CD4-positive, alpha-beta T cell treated with Interleukin-10 for 1 hour (primary cell): ENCODE data around the gene SMYD3.

Experiments
- DNase-seq: peaks from one replicate; pipeline ENCODE4 v3.0.0-alpha.2; 2020

The SMYD3 gene

DNA sequence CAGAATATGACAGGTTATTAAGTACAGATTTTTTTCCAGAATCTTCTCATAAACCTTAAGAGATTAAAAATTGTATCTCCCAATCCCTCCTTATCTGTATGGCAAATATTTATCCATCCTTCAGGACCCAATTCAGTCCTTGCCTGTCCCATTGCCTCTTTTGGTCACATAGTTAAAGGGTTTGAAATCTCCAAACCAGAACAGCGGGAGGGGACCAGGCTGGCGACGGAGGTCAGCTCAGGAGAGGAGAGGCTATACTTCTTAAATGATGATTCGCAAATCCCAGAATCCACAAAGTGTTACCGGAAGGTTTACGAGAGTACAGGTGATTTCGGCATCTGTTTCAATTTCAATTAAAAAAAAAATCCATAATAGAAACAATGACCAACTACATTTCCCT is 572.7 kb downstream of the SMYD3 start:
- no peak for DNase-seq

DNA sequence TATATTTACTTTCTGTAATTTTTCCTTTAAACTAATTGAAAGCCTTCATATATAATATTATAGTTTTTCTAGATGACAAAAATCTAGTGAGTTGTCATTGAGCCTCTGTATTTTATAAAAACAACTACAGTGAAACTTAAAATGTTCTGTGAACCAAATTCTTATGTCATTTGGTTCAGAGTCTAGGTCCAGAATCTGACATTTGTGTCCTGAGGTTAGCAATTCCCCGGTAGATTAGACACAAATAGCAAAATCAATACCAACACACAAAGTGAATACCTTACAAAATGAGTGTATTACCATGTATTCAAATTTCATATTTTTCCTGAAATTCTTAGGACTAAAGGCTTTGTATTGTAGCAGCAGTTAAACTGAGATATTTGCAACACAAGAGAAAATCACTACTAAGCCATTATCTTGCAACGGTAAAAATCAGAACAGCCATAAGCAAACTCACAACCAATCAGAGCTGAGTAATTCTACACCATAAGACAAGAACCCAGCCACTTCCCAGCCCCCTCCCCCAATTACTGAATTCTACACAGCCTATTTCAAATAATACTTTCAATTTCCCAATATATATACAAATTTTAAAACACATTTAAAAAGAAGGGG is 573.5 kb downstream of the SMYD3 start:
- DNase-seq, result no peak

DNA sequence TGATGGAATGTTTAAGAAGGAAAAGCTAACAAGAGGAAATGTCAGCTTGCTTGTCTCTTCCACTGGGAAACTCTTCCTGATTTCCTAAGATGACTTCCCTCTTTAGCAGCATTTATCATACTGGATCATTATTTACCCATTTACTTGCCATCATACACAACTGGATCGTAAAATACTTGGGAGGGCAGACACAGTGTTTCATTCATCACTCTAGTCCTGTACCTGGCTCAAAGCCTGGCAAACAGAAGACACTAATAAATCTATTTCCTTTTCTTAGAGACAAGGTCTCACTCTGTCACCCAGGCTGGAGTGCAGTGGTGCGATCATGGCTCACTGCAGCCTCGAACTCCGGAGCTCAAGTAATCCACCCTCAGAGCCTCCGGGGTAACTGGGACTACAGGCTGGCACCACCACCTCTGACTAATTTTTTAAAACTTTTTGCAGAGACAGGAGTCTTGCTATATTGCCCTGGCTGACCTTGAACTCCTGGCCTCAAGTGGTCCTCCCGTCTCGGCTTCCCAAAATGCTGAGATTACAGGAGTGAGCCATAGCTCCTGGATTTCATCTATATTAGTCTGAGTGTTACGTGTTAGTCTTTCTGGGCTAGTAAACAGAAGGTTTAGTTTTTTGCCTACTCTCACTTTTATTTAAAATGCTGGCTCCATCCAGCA is 574.6 kb downstream of the SMYD3 start:
- DNase-seq, result no peak

DNA sequence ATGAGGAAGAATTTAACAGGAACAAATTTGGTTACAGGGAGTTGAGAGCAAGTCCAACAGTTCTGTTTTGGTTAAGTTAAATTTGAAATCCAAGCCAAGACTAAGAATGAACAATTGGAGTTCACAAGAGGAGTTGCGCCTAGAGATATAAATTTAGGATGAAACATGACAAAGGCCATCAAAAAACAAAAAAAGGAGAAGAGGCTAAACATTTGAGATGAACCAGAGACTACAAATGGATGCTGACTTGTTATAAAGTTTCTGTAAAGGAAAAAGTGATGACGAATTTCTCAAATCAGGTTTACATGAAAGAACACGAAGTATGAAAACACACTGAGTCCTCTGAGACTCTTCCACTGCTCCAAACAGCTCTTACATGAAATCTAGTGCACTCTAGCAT is 575.6 kb downstream of the SMYD3 start:
- no peak for DNase-seq

DNA sequence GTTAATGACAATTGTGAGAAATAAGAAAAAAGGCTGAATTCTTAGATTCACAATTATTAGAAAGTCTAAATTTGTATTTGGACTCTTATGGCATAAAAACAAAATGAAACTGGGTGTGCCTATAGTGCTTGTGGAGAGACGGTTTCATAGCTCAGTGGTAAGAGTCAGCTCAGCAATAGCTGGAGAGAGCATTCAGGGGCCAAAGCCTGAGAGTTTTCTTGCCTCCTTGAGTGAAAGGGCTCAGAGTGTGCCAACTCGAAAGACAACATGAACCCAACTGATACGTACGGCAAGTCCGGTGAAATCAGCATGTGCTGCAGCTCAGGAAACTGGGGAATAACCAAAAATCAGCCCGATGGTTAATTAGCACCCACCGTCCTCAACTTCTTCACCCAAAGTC is 577.9 kb downstream of the SMYD3 start:
- no peak for DNase-seq

DNA sequence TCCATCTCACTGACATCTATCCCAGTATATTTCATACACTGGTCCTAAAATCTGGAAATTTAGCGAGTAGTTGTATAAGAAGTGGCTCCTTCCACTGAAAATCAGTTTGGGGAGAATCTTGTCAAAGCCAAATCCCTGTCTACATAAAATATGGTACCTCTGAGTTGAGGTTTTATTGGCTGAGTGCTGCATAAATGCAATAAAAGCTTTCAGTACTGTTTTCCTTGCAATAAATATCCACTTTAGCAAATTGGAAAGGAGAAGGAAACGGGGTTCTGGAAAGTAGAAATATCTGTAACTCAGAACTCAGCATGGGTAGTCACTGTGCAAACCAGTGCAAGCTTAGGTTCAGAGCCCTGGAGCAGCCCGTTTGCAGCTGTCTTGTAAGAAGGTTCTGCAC is 580.2 kb downstream of the SMYD3 start:
- no peak for DNase-seq

DNA sequence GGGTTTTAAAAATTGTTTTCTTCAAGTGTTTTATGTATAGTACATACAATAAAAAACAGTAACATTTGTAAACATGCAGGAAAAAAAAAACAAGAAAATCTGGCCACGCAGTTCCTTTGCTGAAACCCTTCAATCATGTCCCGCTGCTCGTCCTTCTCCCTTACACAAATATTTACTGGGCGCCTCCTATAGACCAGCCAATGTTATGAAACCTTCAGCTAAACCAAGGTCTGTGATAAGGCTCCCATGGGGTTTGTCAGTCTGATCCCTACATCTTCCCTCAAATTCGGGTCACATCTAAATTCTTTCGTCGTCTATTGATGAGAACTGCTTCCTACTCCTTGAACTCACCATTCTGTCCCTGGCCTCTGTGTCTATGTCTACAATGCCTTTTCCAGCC is 583.9 kb downstream of the SMYD3 start:
- DNase-seq, result no peak

DNA sequence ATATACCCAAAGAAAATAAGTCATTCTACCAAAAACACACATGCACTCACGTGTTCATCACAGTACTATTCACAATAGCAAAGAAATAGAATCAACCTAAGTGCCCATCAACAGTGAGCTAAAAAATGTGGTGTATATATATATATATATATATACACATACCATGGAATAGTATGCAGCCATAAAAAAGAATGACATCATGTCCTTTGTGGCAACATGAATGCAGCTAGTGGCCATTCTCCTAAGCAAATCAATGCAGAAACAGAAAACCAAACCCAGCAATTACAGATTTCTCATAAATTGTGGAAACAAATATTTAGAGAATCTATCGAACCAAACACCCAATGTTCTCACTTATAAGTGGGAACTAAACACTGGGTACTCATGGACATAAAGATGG is 585.7 kb downstream of the SMYD3 start:
- DNase-seq, result no peak

DNA sequence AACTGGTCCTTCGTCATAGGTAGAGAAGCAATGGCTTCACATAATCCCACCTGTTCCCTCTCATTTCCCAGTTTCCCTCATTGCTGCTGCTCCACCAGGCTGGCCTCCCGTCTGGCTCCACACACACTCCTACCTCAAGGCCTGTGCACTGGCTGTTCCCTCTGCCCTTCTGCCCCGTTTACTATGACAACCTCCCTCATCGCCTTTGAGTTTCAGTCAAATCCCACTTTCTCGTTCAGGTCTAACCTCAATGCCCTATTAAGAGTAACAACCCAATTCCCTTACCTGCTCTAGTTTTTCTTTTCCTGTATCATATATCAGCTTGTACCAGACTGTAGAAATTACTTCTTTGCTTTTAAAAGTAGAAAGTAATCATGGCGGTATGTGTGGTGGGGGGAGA is 589.7 kb downstream of the SMYD3 start:
- DNase-seq, result no peak

DNA sequence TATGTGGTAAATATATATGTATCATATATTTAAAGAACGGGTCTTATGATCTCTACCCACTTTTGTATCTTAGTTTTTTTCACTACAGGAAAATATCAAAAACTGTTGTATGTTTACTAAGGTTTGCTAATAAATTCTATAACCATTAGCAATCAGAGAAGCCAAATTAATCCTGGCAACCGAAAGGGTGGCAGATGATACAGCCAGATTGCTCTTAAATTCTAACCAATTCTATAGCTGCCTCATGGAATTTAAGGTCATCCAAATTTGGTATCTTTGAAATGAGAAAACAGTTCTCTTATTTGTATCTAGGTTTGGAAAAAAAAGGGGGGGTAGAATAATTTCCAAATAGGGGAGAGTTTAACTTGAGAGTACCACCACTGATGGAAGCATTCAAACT is 591.2 kb downstream of the SMYD3 start:
- no peak for DNase-seq

DNA sequence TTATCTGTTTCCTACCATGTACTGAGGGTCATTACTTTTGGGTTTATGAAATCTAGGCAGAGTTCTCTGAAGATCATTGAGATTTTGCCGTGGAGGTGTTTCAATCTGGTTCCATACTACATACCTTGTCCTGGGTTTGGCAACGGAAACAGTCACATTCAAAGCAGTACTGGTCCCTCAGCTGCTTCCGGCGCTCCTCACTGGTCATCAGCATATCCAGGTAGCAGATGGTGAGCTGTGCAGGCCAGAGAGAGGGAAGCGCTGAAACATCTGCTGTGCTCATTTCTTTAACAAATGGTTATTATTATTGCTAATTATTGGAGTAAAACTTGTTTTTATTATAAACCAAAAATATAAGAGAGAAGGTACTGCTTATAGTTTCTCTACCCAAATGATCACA is 591.7 kb downstream of the SMYD3 start:
- no peak for DNase-seq

DNA sequence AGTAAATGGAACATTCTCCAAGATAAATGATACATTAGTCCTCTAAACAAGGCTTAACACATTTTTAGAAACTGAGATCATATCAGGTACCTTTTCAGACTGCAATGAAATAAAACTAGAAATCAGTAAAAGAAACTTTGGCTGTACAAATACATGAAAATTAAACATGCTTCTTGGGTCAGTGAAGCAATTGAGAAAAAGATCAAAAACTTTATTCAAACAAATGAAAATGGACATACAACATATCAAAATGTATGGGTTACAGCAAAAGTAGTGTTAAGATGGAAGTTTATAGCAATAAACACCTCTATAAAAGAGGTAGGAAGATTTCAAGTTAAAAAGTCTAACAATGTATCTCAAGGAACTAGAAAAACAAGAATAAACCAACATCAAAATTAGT is 598.5 kb downstream of the SMYD3 start:
- DNase-seq, result no peak

DNA sequence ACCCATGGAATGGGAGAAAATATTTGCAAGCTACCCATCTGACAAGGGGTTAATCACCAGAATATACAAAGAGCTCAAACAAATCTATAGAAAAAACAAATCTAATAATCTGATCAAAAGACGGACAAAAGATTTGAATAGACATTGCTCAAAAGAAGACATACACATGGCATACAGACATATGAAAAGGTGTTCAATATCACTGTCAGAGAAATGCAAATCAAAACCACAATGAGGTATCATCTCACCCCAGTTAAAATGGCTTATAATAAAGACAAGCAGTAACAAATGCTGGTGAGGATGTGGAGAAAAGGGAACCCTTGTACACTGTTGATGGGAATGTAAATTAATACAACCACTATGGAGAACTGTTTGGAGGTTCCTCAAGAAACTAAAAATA is 600.9 kb downstream of the SMYD3 start:
- DNase-seq, result no peak

DNA sequence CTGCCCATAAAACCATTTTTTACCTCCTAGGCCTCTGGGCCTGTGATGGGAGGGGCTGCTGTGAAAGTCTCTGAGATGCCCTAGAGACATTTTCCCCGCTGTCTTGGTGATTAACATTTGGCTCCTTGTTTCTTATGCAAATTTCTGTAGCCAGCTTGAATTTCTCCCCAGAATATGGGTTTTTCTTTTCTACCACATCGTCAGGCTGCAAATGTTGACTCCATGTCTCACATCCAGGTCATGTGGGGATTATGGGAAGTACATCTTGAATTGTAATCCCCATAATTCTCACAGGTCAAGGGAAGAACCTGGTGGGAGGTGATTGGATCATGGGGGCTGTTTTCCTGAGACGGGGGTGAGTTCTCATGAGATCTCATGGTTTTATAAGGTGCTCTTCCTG is 603.2 kb downstream of the SMYD3 start:
- no peak for DNase-seq

DNA sequence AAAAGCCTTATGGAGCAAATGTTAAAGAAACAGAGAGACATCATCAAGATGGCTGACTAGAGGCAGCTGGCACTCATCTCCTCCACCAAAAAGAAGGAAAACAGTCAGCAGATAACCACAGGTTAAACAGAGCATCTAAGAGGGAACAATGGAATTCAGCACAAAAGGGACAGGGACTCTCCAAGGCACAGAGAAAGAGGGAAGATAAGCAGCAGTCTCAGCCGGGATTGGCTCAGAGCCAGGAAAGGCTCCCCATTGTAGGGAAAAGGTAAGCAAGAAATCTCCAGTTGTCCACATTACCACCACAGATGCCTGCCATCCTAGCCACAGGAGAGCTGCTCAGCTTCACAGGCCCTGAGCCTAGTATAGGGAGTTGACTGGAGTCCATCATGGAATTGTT is 605.5 kb downstream of the SMYD3 start:
- no peak for DNase-seq

DNA sequence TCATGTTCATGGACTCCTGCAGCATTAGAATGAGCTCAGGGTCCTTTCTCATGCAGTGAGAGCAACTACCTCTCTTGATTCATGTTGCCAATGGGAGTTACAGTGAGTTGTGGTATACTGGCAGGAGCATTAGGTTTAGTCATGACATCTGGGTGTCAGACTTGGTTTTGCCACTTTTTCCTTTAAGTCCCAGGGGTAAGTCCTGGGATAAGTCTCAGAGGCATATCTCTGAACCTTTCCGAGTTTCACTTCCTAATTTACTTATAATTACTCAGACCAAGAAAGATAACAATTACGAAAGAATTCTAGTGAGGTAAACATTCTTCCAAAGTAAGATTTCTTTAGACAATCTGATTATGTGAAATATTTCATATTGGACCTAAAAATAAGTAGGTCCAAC is 606.0 kb downstream of the SMYD3 start:
- no peak for DNase-seq

DNA sequence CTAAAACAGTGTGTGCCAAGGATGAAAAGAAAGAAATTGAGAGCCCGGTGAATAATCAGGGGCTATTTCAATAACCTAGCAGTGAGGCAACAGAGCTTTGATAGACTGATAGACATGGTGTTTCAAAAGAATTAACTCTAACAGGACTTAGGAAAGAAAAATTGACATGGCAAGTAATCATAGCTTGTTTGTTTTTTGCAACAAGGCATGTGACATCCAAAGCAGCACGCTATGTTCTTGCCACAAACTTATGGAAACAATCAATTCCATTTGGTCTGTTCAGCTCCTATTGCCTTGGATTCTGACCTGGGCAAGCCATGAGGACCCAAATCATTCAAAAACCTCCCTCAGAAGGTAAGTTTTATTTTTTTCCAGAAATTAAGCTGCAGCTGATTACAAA is 608.5 kb downstream of the SMYD3 start:
- no peak for DNase-seq

DNA sequence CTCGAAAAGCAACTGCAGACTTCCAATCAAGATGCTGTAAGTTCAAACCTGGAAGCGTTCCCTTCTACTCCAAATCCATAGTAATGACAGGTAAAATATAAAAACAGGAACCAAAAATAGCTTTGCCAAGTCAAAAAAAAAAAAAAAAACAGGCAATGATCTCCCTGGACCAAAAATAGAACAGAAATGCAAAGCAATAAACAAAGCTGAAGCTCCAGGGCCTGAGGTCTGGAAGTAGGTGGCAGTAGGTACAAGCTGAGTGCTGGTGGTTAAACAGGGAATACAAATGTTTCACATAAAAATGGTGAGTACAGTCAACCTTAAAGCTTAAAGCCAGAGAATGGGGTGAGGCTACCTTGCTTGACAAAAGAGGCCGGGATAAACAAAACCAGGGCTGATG is 610.8 kb downstream of the SMYD3 start:
- DNase-seq, result no peak

DNA sequence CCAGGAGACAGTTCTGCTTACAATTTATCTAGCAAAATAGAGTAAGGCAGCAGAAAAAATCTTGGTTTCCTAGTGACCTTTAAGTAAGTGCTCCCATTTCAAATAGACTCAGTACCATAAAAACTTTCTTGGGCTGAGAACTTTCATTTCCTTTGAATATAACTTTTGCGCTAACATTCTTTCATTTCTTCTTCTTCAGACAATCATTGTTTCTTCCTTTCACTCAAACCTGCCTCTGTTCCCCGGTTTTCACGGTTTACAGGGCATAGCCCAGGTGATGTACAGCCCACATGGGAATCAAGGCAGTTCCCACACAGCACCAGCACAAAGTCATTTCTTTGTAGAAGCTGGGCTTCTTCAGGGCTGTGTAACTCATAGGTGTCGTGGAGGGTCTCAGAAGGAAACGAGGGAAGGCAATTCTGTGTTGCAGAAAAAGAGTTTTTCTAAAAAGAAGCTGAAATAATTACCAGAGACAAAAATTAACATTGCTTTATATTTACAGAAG is 611.6 kb downstream of the SMYD3 start:
- DNase-seq, result no peak

DNA sequence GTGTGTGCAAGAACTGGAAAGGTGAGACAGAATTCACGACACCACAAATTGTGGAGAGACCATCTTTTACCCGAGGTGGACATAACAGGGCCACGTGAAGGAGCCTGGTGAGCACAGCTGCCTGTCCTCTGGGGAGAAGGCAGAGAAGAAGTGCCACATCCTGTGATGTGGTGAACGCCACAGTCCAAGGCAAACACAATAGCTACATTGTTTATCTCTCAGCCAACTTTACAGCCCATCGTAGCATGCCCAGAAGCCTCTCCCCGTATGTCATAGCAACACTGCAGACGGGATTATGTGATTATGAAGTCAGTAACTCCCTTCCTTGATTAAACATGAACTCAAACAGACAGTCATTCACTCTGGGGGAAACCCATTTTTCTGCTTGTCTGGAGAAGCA is 612.2 kb downstream of the SMYD3 start:
- no peak for DNase-seq

DNA sequence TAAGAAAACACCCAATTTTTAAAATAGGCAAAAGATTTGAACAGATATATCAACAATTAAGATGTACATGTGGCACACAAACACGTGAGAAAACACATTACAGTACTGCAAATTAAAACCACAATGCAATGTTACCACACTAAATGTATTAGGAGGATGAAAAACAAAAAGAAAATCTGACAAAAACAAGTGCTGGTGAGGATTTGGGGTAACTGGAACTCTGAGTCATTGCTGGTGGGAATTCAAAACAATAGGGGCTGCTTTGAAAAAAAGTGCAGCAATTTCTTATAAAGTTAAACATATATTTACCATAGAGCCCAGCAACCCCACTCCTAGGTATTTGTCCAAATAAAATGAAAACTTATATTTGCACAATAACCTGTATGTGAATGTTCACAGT is 614.1 kb downstream of the SMYD3 start:
- DNase-seq, result no peak

DNA sequence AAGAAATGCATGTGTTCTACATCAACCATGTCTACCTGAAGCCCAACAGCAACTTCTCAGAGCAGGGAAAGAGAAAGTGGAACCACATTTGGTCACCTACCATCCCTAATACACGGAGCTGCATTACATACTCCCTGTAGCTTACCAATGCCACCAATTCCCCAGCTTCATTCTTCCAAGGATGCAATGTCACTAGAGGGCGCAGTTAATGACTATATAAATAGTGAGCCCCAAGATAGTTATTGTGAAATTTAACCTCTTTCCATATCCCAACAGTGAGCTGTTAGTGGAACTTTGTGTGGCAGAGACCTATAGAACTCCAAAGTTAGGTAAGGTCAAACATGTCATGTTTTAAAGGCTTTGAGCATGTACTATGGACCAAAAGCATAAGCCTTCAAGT is 618.3 kb downstream of the SMYD3 start:
- DNase-seq, result peak; percentile 36

DNA sequence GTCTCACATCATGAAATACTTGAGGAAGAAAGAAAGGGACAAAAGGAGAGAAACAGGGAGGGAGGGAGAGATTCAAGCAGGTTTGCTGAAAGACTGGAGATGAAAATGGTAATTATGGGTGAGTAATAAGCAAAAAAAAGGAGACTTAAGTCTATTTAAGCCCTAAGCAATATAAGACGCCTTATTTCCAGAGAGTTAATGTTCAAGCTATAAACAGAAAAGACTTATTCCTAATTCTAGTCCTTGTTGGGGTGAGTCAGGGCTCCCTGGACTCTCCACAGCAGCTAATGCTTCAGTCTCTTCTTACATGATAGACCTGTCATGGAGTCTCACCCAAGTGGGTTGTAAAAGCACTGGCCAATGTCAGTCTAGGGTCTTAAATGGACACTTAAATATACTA is 619.2 kb downstream of the SMYD3 start:
- DNase-seq, result no peak

DNA sequence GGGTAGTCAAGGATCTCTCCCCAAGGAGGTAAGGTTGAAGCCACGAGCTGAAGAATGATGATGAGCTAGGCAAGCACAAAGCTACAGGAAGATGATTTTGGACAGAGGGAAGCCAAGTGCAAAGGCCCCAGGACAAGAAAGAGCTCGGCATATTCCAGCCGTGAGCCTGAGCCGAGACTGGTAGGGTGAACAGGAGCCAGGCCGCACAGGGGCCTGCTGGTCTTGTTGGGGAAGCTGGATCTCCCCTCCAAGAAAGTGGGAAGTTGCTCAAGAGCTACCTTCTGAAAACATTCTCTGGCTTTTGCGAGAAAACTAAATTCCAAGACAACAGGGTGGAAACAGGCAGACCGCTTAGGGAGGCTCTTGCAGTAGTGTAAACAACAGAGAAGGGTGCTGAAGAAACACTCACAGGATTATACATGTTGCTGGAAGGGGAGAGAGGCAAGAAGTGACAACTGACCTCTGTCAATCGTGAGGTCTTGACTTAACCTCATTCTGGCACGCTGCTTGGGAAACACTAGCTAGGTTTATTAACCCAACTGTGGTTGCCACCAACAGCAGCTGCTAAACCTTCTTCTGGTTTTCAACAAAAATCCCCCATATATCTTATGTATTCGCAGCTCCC is 625.2 kb downstream of the SMYD3 start:
- DNase-seq, result no peak
